Endothelial cell (in vitro differentiated cells): ENCODE results near the gene SRGAP3. TPM values are rescaled to one million over a fixed set of nuclear protein-coding genes. Genes with fewer than 3 reads are reported as not detected.

Experiments used
- DNase-seq: peaks from one replicate; pipeline ENCODE4 v3.0.0; 2021; ENCODE audit warnings: low spot score
- H3K27ac Mint-ChIP-seq: one replicate; pipeline ENCODE4 v1.8.0; 2021; ENCODE audit warnings: mixed read lengths, inconsistent platforms; ENCODE audit not compliant: unreplicated experiment
- H3K27me3 Mint-ChIP-seq: one replicate; pipeline ENCODE4 v1.8.0; 2021; ENCODE audit warnings: mild to moderate bottlenecking, moderate library complexity, mixed read lengths, inconsistent platforms; ENCODE audit not compliant: unreplicated experiment
- H3K36me3 Mint-ChIP-seq: one replicate; pipeline ENCODE4 v1.8.0; 2021; ENCODE audit warnings: mild to moderate bottlenecking, low read depth, mixed read lengths, inconsistent platforms; ENCODE audit not compliant: unreplicated experiment
- H3K4me1 Mint-ChIP-seq: one replicate; pipeline ENCODE4 v1.8.0; 2021; ENCODE audit warnings: mild to moderate bottlenecking, mixed read lengths, inconsistent platforms; ENCODE audit not compliant: unreplicated experiment
- H3K4me3 Mint-ChIP-seq: one replicate; pipeline ENCODE4 v1.8.0; 2021; ENCODE audit warnings: mild to moderate bottlenecking, mixed read lengths, inconsistent platforms; ENCODE audit not compliant: unreplicated experiment
- H3K9me3 Mint-ChIP-seq: one replicate; pipeline ENCODE4 v1.8.0; 2021; ENCODE audit warnings: mixed read lengths, inconsistent platforms; ENCODE audit not compliant: unreplicated experiment
- CTCF ChIP-seq: fragments of 200-600 bp; sonication (generic); IDR thresholded peaks from one replicate; pipeline ENCODE4 v1.5.0; 2021; ENCODE audit warnings: antibody characterized with exemption; ENCODE audit not compliant: unreplicated experiment
- total RNA-seq: library from RNA; stranded (reverse); fragmentation: NEBNext Ultra II Directional; extraction: Animal tissue kit (Norgen Biotek cat#: 25700); gene quantifications from one replicate; pipeline ENCODE4 v1.2.1, GENCODE V29; 2021; ENCODE audit not compliant: unreplicated experiment

Gene SRGAP3
- total RNA-seq, 1 donor from 2014 or later = 12.0 TPM

- Mint-ChIP-seq H3K36me3 (no peaks in the 10 kb centered on the region), H3K27me3 (no peaks in the 10 kb centered on the region), H3K4me1 (no peaks in the 10 kb centered on the region), H3K27ac (no peak overlapping the region), H3K4me3 (no peak overlapping the region), H3K9me3 (no peaks in the 10 kb centered on the region)
- TF ChIP-seq CTCF = no peak
- DNase-seq = no peak
Measured at GRCh38 chr3:9233814-9234600, 15.4 kb downstream of the SRGAP3 start.

- Mint-ChIP-seq H3K4me1 (no peaks in the 10 kb centered on the region), H3K27me3 (peaks cover 1% of the 10 kb centered on the region), H3K36me3 (no peaks in the 10 kb centered on the region), H3K27ac (no peak overlapping the region), H3K4me3 (no peak overlapping the region), H3K9me3 (no peaks in the 10 kb centered on the region)
- TF ChIP-seq CTCF = no peak
- no peak for DNase-seq
Measured at GRCh38 chr3:9233101-9233500, 16.3 kb downstream of the SRGAP3 start.

- no peak overlapping the region for H3K27ac Mint-ChIP-seq
- H3K27me3 Mint-ChIP-seq = peaks cover 1% of the 10 kb centered on the region
- DNase-seq = no peak
- no peaks in the 10 kb centered on the region for H3K4me1 Mint-ChIP-seq
- no peak overlapping the region for H3K4me3 Mint-ChIP-seq
- no peaks in the 10 kb centered on the region for H3K9me3 Mint-ChIP-seq
- no peak for TF ChIP-seq CTCF
- H3K36me3 Mint-ChIP-seq = no peaks in the 10 kb centered on the region
Measured at GRCh38 chr3:9231937-9232336, 17.5 kb downstream of the SRGAP3 start.

GRCh38 chr3:9231471-9231870 is 18.0 kb downstream of the SRGAP3 start:
- no peak overlapping the region for H3K4me3 Mint-ChIP-seq
- peaks cover 1% of the 10 kb centered on the region for H3K27me3 Mint-ChIP-seq
- H3K36me3 Mint-ChIP-seq = no peaks in the 10 kb centered on the region
- H3K9me3 Mint-ChIP-seq = no peaks in the 10 kb centered on the region
- no peak for TF ChIP-seq CTCF
- H3K4me1 Mint-ChIP-seq = no peaks in the 10 kb centered on the region
- no peak for DNase-seq
- no peak overlapping the region for H3K27ac Mint-ChIP-seq

GRCh38 chr3:9231006-9231405 is 18.4 kb downstream of the SRGAP3 start:
- no peak for TF ChIP-seq CTCF
- H3K4me3 Mint-ChIP-seq = no peak overlapping the region
- no peaks in the 10 kb centered on the region for H3K4me1 Mint-ChIP-seq
- no peak for DNase-seq
- no peak overlapping the region for H3K27ac Mint-ChIP-seq
- no peaks in the 10 kb centered on the region for H3K36me3 Mint-ChIP-seq
- peaks cover 1% of the 10 kb centered on the region for H3K27me3 Mint-ChIP-seq
- H3K9me3 Mint-ChIP-seq = no peaks in the 10 kb centered on the region
